Neuronal stem cell (in vitro differentiated cells): Measurements from ENCODE around the gene ZMYND11. TPM values are rescaled to one million over a fixed set of nuclear protein-coding genes. Genes with fewer than 3 reads are reported as not detected.

ENCODE experiments used
- DNase-seq: peaks from one replicate; pipeline ENCODE4 v3.0.0-alpha.2; 2013; ENCODE audit warnings: low spot score
- H2AFZ ChIP-seq: one replicate; pipeline ENCODE4 v1.6.1; 2013; ENCODE audit warnings: mild to moderate bottlenecking, low read length, inconsistent platforms
- H2AK5ac ChIP-seq: 2 replicates; pipeline ENCODE4 v1.6.1; 2013; ENCODE audit warnings: low read depth, mild to moderate bottlenecking, inconsistent platforms, low read length, moderate library complexity, mixed read lengths
- H2BK120ac ChIP-seq: 2 replicates; pipeline ENCODE4 v1.6.1; 2013; ENCODE audit warnings: low read depth, mild to moderate bottlenecking, inconsistent platforms, low read length, moderate library complexity, mixed read lengths
- H2BK12ac ChIP-seq: one replicate; pipeline ENCODE4 v1.6.1; 2013; ENCODE audit warnings: low read length, inconsistent platforms
- H2BK15ac ChIP-seq: 2 replicates; pipeline ENCODE4 v1.6.1; 2013; ENCODE audit warnings: mild to moderate bottlenecking, low read length, inconsistent platforms, mixed read lengths
- H2BK5ac ChIP-seq: one replicate; pipeline ENCODE4 v1.6.1; 2013; ENCODE audit warnings: inconsistent platforms, mild to moderate bottlenecking, low read length, moderate library complexity
- H3K14ac ChIP-seq: one replicate; pipeline ENCODE4 v1.6.1; 2013; ENCODE audit warnings: low read length, inconsistent platforms
- H3K18ac ChIP-seq: 2 replicates; pipeline ENCODE4 v1.6.1; 2013; ENCODE audit warnings: low read length, inconsistent platforms
- H3K23ac ChIP-seq: 2 replicates; pipeline ENCODE4 v1.6.1; 2013; ENCODE audit warnings: low read depth, mild to moderate bottlenecking, mixed read lengths, low read length, inconsistent platforms; ENCODE audit not compliant: poor library complexity
- H3K27ac ChIP-seq: replicated peaks from 3 replicates; pipeline ENCODE4 v1.5.1; 2013; ENCODE audit warnings: low read length, inconsistent platforms
- H3K27me3 ChIP-seq, 3 experiments: 2 replicates each; pipeline ENCODE4 v1.6.1; 2013; ENCODE audit warnings: low read length in 3 of 3, mild to moderate bottlenecking in 2 of 3, inconsistent platforms in 1 of 3, low read depth in 1 of 3, mixed read lengths in 1 of 3, moderate library complexity in 1 of 3; ENCODE audit not compliant: control insufficient read depth in 3 of 3, insufficient read depth in 3 of 3
- H3K36me3 ChIP-seq, 2 donors: replicated peaks in 1 of 2; 2 replicates each; pipeline ENCODE4 v1.6.1; 2013; ENCODE audit warnings: low read length in 2 of 2; ENCODE audit not compliant: control insufficient read depth in 2 of 2, insufficient read depth in 2 of 2
- H3K4ac ChIP-seq: 2 replicates; pipeline ENCODE4 v1.6.1; 2013; ENCODE audit warnings: inconsistent platforms, mild to moderate bottlenecking, low read length, moderate library complexity
- H3K4me1 ChIP-seq, 2 donors: 1 replicate in 1 of 2; 2 replicates in 1 of 2; pipeline ENCODE4 v1.6.1; 2013; ENCODE audit warnings: low read length in 2 of 2, low read depth in 1 of 2; ENCODE audit not compliant: control insufficient read depth in 2 of 2, insufficient read depth in 1 of 2
- H3K4me2 ChIP-seq: one replicate; pipeline ENCODE4 v1.6.1; 2013; ENCODE audit warnings: mild to moderate bottlenecking, low read length, inconsistent platforms; ENCODE audit not compliant: insufficient read depth, poor library complexity, severe bottlenecking
- H3K4me3 ChIP-seq, 2 donors: 2 replicates each; pipeline ENCODE4 v1.5.1; 2013; ENCODE audit warnings: low read length in 2 of 2, mild to moderate bottlenecking in 2 of 2, inconsistent platforms in 1 of 2, moderate library complexity in 1 of 2
- H3K79me1 ChIP-seq: one replicate; pipeline ENCODE4 v1.6.1; 2013; ENCODE audit warnings: low read depth, mild to moderate bottlenecking, inconsistent platforms, low read length, moderate library complexity
- H3K9ac ChIP-seq: one replicate; pipeline ENCODE4 v1.6.1; 2013; ENCODE audit warnings: mild to moderate bottlenecking, low read depth, low read length, inconsistent platforms; ENCODE audit not compliant: poor library complexity
- H3K9me3 ChIP-seq, 2 donors: replicated peaks in 1 of 2; 2 replicates each; pipeline versions ENCODE3 to v1.6.1; 2013; ENCODE audit warnings: low read length in 2 of 2, mild to moderate bottlenecking in 2 of 2, inconsistent platforms in 1 of 2, low read depth in 1 of 2, mixed read lengths in 1 of 2, moderate library complexity in 1 of 2; ENCODE audit not compliant: control insufficient read depth in 2 of 2, insufficient read depth in 1 of 2
- H4K8ac ChIP-seq: one replicate; pipeline ENCODE4 v1.6.1; 2013; ENCODE audit warnings: low read depth, mild to moderate bottlenecking, inconsistent platforms, low read length, moderate library complexity
- H4K91ac ChIP-seq: one replicate; pipeline ENCODE4 v1.6.1; 2013; ENCODE audit warnings: low read length, low read depth, mild to moderate bottlenecking, inconsistent platforms; ENCODE audit not compliant: poor library complexity
- WGBS, 2 donors: extraction: QIAGEN DNeasy Blood & Tissue Kit; methylation state at CpG; one replicate each; pipeline ENCODE4 v1.1.7; 2013; ENCODE audit warnings: missing lambda C conversion rate in 2 of 2, mixed read lengths in 1 of 2; ENCODE audit not compliant: insufficient read length in 2 of 2, insufficient replicate concordance in 1 of 2; ENCODE audit errors: extremely low coverage in 2 of 2; 5-methylcytosine and 5-hydroxymethylcytosine counted together
- small RNA-seq: library from polyadenylated mRNA; stranded (forward); fragments of <200 nt; extraction: miRNeasy Mini kit (QIAGEN cat#:217004); gene quantifications from one replicate; pipeline ENCODE3, GENCODE V24; 2013; ENCODE audit not compliant: insufficient read depth

Gene ZMYND11

GRCh38 chr10:301536-301935, 166.3 kb downstream of the ZMYND11 start:
- Histone ChIP-seq H4K8ac (no peak overlapping the region), H3K27me3 (no peaks in the 10 kb centered on the region), H3K23ac (no peak overlapping the region), H3K36me3 (peaks cover 19 to 34% of the 10 kb centered on the region in 2 donors), H2BK5ac (no peak overlapping the region), H2AK5ac (no peak overlapping the region), H2BK15ac (no peak overlapping the region), H3K4ac (no peak overlapping the region), H2BK12ac (no peak overlapping the region), H3K79me1 (peaks cover 2% of the 10 kb centered on the region), H3K18ac (no peak overlapping the region), H3K9me3 (peaks cover 0 to 4% of the 10 kb centered on the region in 2 donors), H2BK120ac (no peak overlapping the region), H3K9ac (no peak overlapping the region), H3K4me2 (no peak overlapping the region), H3K4me1 (no peaks in the 10 kb centered on the region), H3K27ac (no peak overlapping the region), H4K91ac (no peak overlapping the region), H2AFZ (no peak overlapping the region), H3K4me3 (no peak overlapping the region), H3K14ac (no peak overlapping the region)
- WGBS, 2 donors: no CpG with 5 or more reads among the region's 9 CpGs
- DNase-seq: no peak

Small RNA genes within 50 kb of the gene (small RNA-seq; reads per million reads assigned to genes)
- gene RNA5SP297 (not detected), gene RNA5SP298 (3.2 reads per million)
